NCI-H748 treated with DMSO at 0.1 percent for 48 hours (cell line): ENCODE data around the gene IRX5.

Experiments
- DNase-seq: peaks from one replicate; lab custom pipeline; 2025; lab: John Stamatoyannopoulos, UW

IRX5 gene

GRCh38 chr16:54931120-54932014 lies 702 bp downstream of the IRX5 start:
- DNase-seq = no peak

DNA sequence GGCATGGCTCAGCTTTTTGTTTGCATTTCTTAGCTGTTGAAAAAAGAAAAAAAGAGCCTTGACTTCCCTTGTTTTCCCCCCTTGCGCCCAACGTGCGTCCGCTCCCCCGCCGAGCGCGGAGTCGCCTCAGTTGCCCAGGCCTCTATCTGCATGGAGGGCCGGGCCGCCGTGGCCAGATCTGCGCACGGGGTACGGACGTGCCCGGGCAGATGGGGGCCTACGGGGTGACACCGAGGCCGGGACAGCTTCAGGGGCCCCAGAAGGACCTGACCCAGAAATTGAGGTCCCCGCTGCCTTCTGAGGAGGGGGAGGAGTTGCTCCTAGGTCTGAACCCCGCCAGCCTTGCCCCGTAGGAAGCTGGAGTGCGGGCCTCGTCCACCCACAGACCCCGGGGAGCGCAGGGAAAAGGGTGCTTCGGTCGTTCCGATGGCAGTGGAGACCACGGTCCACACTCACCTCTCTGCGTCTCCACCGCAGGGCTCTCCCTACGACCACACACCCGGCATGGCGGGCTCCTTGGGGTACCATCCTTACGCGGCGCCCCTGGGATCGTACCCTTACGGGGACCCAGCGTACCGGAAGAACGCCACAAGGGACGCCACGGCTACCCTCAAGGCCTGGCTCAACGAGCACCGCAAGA lies 1.5 kb downstream of the IRX5 start:
- DNase-seq = no peak

DNA sequence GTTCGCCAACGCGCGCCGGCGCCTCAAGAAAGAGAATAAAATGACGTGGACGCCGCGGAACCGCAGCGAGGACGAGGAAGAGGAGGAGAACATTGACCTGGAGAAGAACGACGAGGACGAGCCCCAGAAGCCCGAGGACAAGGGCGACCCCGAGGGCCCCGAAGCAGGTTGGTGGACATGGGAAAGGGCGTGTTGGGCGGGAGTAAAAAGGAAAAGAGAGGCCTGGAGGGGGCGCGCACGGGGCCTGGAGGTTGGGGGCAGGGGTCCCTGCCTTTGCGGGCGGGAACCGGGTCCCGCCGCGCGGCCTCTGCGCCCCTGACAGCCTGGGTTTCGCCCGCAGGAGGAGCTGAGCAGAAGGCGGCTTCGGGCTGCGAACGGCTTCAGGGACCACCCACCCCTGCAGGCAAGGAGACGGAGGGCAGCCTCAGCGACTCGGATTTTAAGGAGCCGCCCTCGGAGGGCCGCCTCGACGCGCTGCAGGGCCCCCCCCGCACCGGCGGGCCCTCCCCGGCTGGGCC lies 2.1 kb downstream of the IRX5 start:
- no peak for DNase-seq

DNA sequence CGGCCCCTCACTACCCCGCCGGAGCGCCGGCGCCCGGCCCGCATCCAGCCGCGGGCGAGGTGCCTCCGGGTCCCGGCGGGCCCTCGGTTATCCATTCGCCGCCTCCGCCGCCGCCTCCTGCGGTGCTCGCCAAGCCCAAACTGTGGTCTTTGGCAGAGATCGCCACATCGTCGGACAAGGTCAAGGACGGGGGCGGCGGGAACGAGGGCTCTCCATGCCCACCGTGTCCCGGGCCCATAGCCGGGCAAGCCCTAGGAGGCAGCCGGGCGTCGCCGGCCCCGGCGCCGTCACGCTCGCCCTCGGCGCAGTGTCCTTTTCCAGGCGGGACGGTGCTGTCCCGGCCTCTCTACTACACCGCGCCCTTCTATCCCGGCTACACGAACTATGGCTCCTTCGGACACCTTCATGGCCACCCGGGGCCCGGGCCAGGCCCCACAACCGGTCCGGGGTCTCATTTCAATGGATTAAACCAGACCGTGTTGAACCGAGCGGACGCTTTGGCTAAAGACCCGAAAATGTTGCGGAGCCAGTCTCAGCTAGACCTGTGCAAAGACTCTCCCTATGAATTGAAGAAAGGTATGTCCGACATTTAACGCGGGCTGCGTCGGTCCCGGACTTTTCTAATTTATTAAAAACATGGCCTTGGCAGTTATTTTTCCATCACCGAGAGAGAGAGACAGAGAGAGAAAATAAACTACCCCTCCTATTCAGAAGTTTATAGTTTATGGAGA lies 2.8 kb downstream of the IRX5 start:
- no peak for DNase-seq

DNA sequence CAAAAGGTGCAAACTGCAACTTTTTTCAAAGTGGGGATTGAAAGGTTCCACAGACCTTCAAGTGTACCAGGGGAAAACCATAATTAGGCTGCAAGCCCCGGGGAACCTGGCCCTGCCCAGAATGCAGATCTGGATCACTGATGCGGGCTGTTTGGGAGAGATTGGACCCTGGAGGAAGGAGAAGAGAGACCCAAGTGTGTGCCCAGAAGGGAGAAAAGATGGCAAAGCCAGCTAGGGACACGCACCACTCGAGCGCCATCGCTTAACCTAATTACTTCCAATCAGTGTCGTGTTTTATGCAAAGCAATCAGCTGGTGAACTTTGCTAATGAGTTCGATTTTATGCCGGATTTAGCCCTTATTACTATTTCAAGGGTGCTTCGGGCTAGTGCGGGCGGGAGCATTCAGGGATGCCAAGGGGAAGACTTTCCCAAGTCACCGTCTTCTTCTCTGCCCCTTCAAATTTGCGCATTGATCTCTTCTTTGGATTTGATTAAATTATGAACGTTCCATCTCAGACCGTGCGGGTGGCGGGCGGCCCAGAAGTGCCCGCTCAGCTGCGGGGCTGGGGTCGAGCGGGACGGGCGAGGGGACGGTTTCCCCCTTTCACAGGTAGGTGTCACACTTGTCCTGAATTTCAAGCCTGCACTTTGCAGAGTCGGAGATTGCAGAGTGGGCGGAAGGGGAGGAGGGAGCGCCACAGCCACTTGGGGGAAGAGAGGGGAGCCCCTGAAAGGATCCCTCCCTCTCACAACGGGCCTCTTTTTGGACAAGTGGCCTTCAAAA lies 4.0 kb downstream of the IRX5 start:
- peak; percentile 9 for DNase-seq

DNA sequence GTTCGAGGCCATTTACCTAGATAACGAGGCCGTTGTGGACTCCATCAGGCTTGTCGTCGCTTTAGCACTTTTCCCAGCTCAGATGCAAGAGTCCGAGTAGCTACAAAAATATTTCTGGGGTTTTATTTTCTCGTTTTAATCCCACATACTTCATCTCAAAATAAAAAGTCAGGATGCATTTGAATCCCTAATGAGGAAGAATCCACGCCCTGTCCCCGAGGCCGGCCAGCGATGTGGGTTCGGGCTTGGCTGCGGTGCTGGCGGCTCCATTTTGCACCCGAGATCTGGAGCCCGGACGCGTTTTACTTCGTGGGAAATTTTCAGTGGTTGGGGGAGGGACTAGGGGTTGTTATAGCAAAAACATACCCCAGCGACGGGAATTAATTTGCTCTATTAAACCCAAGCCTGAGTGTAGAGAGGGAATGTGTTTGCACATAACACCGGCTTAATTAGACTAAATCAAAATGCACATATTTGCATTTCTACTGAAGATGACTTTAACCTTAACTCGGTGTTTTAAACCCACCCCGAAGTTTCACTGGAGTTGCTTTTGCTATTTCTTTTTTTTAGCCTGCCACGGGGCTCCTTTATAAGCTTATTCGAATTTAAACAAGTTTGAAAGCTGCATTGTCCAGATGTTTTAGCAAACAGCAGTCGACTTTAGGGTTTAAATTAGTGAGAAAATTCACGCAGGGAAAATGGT lies 4.8 kb downstream of the IRX5 start:
- no peak for DNase-seq

DNA sequence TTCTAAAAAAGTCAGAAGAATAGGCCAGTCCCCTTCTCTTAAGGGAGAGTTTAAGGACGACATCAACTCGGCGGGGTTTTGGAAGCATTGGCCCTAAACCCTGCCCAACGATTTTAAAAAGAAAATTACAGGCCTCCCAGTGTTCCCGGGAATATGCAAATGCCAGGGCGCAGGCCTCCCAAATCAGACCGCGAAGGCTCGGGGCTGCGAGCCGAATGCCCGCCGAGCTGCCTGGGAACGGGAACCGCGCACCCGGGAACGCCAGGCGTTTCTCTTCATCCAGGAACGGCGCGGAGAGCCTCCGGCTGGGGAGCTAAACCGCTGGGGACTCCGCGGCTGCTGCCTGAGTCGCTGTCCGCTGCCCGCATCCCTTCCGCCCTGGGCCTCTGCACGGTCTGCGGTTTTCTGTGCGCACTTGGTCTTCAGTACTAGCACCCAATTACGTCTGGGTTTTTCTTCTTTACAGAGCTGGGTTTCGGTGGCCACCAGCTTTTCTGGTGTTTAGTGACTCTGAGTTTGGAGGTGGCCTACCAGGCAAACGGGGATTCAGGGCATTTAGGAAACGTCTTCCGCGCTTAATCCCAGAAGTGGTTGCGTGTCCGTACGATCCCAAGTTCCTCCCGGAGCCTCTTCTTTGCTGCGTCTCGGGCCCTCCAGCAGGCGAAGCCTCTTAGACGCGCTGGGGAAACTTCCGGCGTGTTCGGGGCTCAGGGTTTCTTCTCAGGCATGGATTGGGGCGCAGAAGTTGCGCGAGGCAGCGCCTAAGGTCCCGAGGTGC lies 5.7 kb downstream of the IRX5 start:
- peak; percentile 27 for DNase-seq

DNA sequence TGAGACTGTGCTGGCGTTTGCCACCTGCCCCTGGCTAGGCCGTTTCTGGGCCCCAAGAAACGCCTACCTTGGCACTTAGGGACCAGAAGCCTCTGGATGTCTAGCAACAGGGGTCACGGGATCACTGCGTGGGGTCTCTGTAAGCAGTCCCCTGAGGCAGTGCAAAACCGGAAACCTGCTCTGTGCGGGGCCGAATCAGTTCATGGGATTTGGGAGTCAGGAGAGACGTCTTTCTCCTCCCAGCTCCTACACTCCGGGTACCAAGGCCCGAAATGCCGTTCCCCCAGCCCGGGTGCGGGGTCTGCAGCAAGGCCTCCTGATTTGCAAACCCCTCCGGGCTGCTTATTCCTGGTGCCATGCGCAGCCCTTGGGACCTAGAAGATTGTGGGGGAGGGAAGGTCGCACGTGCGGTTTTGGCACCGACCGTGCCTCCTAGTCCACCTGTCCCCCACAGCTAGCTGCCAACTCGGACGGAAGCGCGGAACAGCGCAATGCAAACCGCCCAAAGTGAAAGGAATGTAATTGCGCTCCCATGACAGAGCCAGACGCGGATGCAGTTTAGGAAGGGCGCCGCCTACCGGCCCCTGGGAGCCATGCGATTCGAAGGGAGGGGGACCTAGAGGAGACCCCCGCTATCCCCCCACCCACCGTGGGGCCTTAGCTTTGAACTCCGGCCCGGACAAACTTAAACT lies 6.5 kb downstream of the IRX5 start:
- DNase-seq = peak; percentile 61

- DNase-seq = no peak
Measured at GRCh38 chr16:54937671-54938211, 7.1 kb downstream of the IRX5 start.

- DNase-seq = no peak
Measured at GRCh38 chr16:54938212-54939028, 7.8 kb downstream of the IRX5 start.

DNA sequence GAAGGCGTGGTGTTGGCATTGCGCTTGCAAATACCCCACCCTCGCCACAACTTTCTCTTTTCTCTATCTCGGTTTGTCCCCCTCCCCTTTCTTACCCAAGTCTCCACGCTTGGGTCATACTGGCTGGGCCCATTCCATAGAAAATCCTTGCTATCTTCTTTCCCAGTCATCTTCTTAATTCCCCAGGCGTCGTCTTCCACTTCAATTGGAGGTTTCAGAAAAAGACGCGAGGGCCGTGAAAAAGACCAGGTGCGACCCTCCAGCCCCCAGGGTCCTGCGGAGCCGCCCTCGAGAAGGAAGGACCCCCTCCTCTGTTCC lies 8.3 kb downstream of the IRX5 start:
- DNase-seq = no peak

GRCh38 chr16:54939510-54940278 lies 9.0 kb downstream of the IRX5 start:
- no peak for DNase-seq

GRCh38 chr16:54940279-54940604 lies 9.6 kb downstream of the IRX5 start:
- DNase-seq = no peak

- no peak for DNase-seq
Measured at GRCh38 chr16:54942353-54942943, 11.8 kb downstream of the IRX5 start.

- no peak for DNase-seq
Measured at GRCh38 chr16:54944002-54944401, 13.3 kb downstream of the IRX5 start.

- no peak for DNase-seq
Measured at GRCh38 chr16:54945063-54945462, 14.4 kb downstream of the IRX5 start.

- DNase-seq = no peak
Measured at GRCh38 chr16:54946909-54947308, 16.2 kb downstream of the IRX5 start.

- no peak for DNase-seq
Measured at GRCh38 chr16:54947616-54948015, 17.0 kb downstream of the IRX5 start.
